B cell (primary cell): Measurements from ENCODE around the gene DHX40. TPM values are rescaled to one million over a fixed set of nuclear protein-coding genes. Genes with fewer than 3 reads are reported as not detected.

Experiments used
- ATAC-seq: fragments of 200-7000 bp; cut with Tn5 transposase; one replicate; pipeline ENCODE4 v1.10.0; 2021; ENCODE audit warnings: low read depth, mild to moderate bottlenecking, moderate number of reproducible peaks, moderate library complexity
- CTCF ChIA-PET: fragments of 350-600 bp; sonication (Branson Sonifier 250); formaldehyde crosslinking; loops from one replicate; lab custom pipeline; 2021; ENCODE audit warnings: antibody characterized with exemption, inconsistent platforms; lab: Charles Lee
- POLR2A ChIA-PET: fragments of 350-600 bp; sonication (Branson Sonifier 250); formaldehyde crosslinking; loops from one replicate; lab custom pipeline; 2021; ENCODE audit warnings: antibody characterized with exemption; lab: Charles Lee
- DNase-seq: peaks from one replicate; pipeline ENCODE4 v3.0.0; 2013
- H2AFZ ChIP-seq: 2 replicates; pipeline ENCODE4 v1.6.1; 2012; ENCODE audit warnings: mild to moderate bottlenecking, low read depth, low read length; ENCODE audit not compliant: insufficient read depth, poor library complexity, severe bottlenecking
- H3K27ac ChIP-seq, 2 donors: 1 replicate in 1 of 2; 2 replicates in 1 of 2; pipeline ENCODE4 v1.5.1; 2012 to 2013; ENCODE audit warnings: low read length in 2 of 2, mild to moderate bottlenecking in 2 of 2, moderate library complexity in 1 of 2
- H3K27me3 ChIP-seq, 4 experiments: fragments of 200-600 bp in 1 of 4; sonication (generic) in 1 of 4; replicated peaks in 1 of 4; 1 replicate in 2 of 4; 2 replicates in 2 of 4; pipeline versions ENCODE4 v1.6.1 to v1.7.0; 2013 to 2016; ENCODE audit warnings: low read length in 3 of 4, mild to moderate bottlenecking in 2 of 4, mixed read lengths in 1 of 4, moderate library complexity in 1 of 4; ENCODE audit not compliant: insufficient read depth in 4 of 4, control insufficient read depth in 3 of 4; ENCODE audit errors: control extremely low read depth in 1 of 4
- H3K36me3 ChIP-seq, 2 experiments: replicated peaks in 1 of 2; 1 replicate in 1 of 2; 2 replicates in 1 of 2; pipeline versions ENCODE4 v1.6.1 to v1.7.1; 2013; ENCODE audit warnings: low read length in 1 of 2; ENCODE audit not compliant: insufficient read depth in 2 of 2, control insufficient read depth in 1 of 2; ENCODE audit errors: control extremely low read depth in 1 of 2, extremely low read depth in 1 of 2
- H3K4me1 ChIP-seq, 2 donors: fragments of 200-600 bp in 1 of 2; sonication (generic) in 1 of 2; 1 replicate in 1 of 2; 2 replicates in 1 of 2; pipeline versions ENCODE4 v1.5.1 to v1.6.1; 2013 to 2017; ENCODE audit warnings: low read length in 2 of 2; ENCODE audit not compliant: control insufficient read depth in 2 of 2, insufficient read depth in 2 of 2
- H3K4me2 ChIP-seq: replicated peaks from 2 replicates; pipeline ENCODE3; 2012; ENCODE audit warnings: mild to moderate bottlenecking, low read depth, low read length; ENCODE audit not compliant: poor library complexity, severe bottlenecking
- H3K4me3 ChIP-seq, 5 experiments: fragments of 200-600 bp in 1 of 5; sonication (generic) in 1 of 5; 1 replicate in 3 of 5; 2 replicates in 2 of 5; pipeline versions ENCODE4 v1.5.1 to v1.7.0; 2011 to 2016; ENCODE audit warnings: low read length in 4 of 5, mild to moderate bottlenecking in 4 of 5, low read depth in 2 of 5, control low read depth in 1 of 5, moderate library complexity in 1 of 5; ENCODE audit not compliant: insufficient read depth in 1 of 5; ENCODE audit errors: control extremely low read depth in 1 of 5, extremely low read depth in 1 of 5
- H3K79me2 ChIP-seq: fragments of 200-600 bp; sonication (generic); one replicate; pipeline ENCODE4 v1.6.0; 2016; ENCODE audit warnings: low read length; ENCODE audit not compliant: control insufficient read depth, insufficient read depth
- H3K9ac ChIP-seq: fragments of 200-600 bp; sonication (generic); 2 replicates; pipeline ENCODE4 v1.6.1; 2017; ENCODE audit warnings: mild to moderate bottlenecking, low read length, moderate library complexity
- H3K9me3 ChIP-seq, 3 donors: one replicate each; pipeline versions ENCODE4 v1.6.1 to v1.7.1; 2013; ENCODE audit warnings: low read length in 2 of 3; ENCODE audit not compliant: control insufficient read depth in 2 of 3, insufficient read depth in 1 of 3; ENCODE audit errors: control extremely low read depth in 1 of 3
- H4K20me1 ChIP-seq: 2 replicates; pipeline ENCODE4 v1.6.0; 2012; ENCODE audit warnings: mild to moderate bottlenecking, low read length; ENCODE audit not compliant: insufficient read depth, control insufficient read depth, poor library complexity, severe bottlenecking
- H3K27ac Mint-ChIP-seq: one replicate; pipeline ENCODE4 v1.8.0; 2021; ENCODE audit warnings: mixed read lengths
- H3K27me3 Mint-ChIP-seq: one replicate; pipeline ENCODE4 v1.8.0; 2021; ENCODE audit warnings: mixed read lengths
- H3K4me1 Mint-ChIP-seq: one replicate; pipeline ENCODE4 v1.8.0; 2021; ENCODE audit warnings: mixed read lengths
- H3K4me3 Mint-ChIP-seq: one replicate; pipeline ENCODE4 v1.8.0; 2021; ENCODE audit warnings: mixed read lengths
- H3K9me3 Mint-ChIP-seq: one replicate; pipeline ENCODE4 v1.8.0; 2022; ENCODE audit warnings: mixed read lengths; ENCODE audit not compliant: insufficient read depth
- CTCF ChIP-seq: fragments of 200-600 bp; IDR thresholded peaks from one replicate; pipeline ENCODE4 v1.8.0; 2022; ENCODE audit warnings: antibody characterized with exemption, mild to moderate bottlenecking
- EZH2 ChIP-seq: IDR thresholded peaks from 2 replicates; pipeline ENCODE4 v1.6.1; 2012; ENCODE audit warnings: borderline replicate concordance, low read depth, mild to moderate bottlenecking, moderate library complexity, low read length; ENCODE audit not compliant: insufficient read depth, poor library complexity, severe bottlenecking
- WGBS: methylation state at CpG from one replicate; pipeline ENCODE4 v1.1.5; 2013; ENCODE audit warnings: missing lambda C conversion rate; ENCODE audit not compliant: insufficient coverage; 5-methylcytosine and 5-hydroxymethylcytosine counted together
- intact Hi-C: fragments of 100-400 bp; cut with micrococcal nuclease; formaldehyde crosslinking; loops from one replicate; pipeline ENCODE4 v1.10.0; 2022
- polyA plus RNA-seq: library from polyadenylated mRNA; depleted of rRNA; stranded (reverse); fragments of >200 nt; gene quantifications from 2 replicates; pipeline ENCODE4 v1.2.3, GENCODE V29; 2012
- total RNA-seq, 2 donors: library from RNA; stranded (reverse); fragments of 120-200 nt in 1 of 2; gene quantifications; 1 replicate in 1 of 2; 2 replicates in 1 of 2; pipeline versions ENCODE4 v1.2.3 to v1.2.4, GENCODE V29; 2013 to 2022

The DHX40 gene
- total and polyA plus RNA-seq, 2 donors (not counting 1 experiment from before 2014, with no cell fraction given) = 10.4 to 28.7 TPM

- Histone ChIP-seq H2AFZ (no peak overlapping the region), H3K27ac (no peak overlapping the region), H3K9ac (no peak overlapping the region), H3K36me3 (no peaks in the 10 kb centered on the region), H3K27me3 (no peaks in the 10 kb centered on the region), H3K4me2 (no peak overlapping the region), H3K79me2 (no peaks in the 10 kb centered on the region), H4K20me1 (no peaks in the 10 kb centered on the region), H3K9me3 (peaks cover 0 to 2% (median 0%) of the 10 kb centered on the region in 3 donors), H3K4me1 (no peaks in the 10 kb centered on the region), H3K4me3 (no peak overlapping the region)
- intact Hi-C loops = no loop called here
- Mint-ChIP-seq H3K27me3 (peaks cover 6% of the 10 kb centered on the region), H3K4me3 (no peak overlapping the region), H3K9me3 (no peaks in the 10 kb centered on the region), H3K27ac (no peak overlapping the region), H3K4me1 (no peaks in the 10 kb centered on the region)
- no peak for TF ChIP-seq CTCF
- TF ChIP-seq EZH2 = no peak
- no CpG with 5 or more reads among the region's 4 CpGs for WGBS
- CTCF ChIA-PET = no interaction called here
- ATAC-seq (no peak), DNase-seq (no peak)
- POLR2A ChIA-PET = no interaction called here
These were observed 14.7 kb upstream of the DHX40 start for GRCh38 chr17:59550703-59551102.

- Histone ChIP-seq H3K36me3 (no peaks in the 10 kb centered on the region), H3K27ac (no peak overlapping the region), H3K4me2 (no peak overlapping the region), H3K79me2 (no peaks in the 10 kb centered on the region), H3K27me3 (no peaks in the 10 kb centered on the region), H4K20me1 (no peaks in the 10 kb centered on the region), H3K4me1 (no peaks in the 10 kb centered on the region), H3K4me3 (no peak overlapping the region), H3K9ac (no peak overlapping the region), H2AFZ (no peak overlapping the region), H3K9me3 (peaks cover 0 to 2% (median 0%) of the 10 kb centered on the region in 3 donors)
- intact Hi-C loops = no loop called here
- ChIA-PET CTCF (interaction anchor here (0.6 kb wide), 1 partner anchor 34 kb away, joined by 3 read pairs; no protein-coding TSS in a partner anchor), POLR2A (no interaction called here)
- Mint-ChIP-seq H3K4me1 (no peaks in the 10 kb centered on the region), H3K4me3 (no peak overlapping the region), H3K27me3 (peaks cover 7% of the 10 kb centered on the region), H3K27ac (no peak overlapping the region), H3K9me3 (no peaks in the 10 kb centered on the region)
- no peak for ATAC-seq
- no peak for DNase-seq
- 100% methylated on average over 3 of the region's 7 CpGs for WGBS
- TF ChIP-seq EZH2 = no peak
- no peak for TF ChIP-seq CTCF
These were observed 7.4 kb upstream of the DHX40 start for GRCh38 chr17:59558039-59558438.
